Tibial nerve (tissue), 4 donors: ENCODE data around the gene CRB3.

ENCODE experiments used
- EP300 ChIP-seq, 2 donors: sonication (generic); formaldehyde crosslinking; IDR thresholded peaks; one replicate each; pipeline ENCODE4 v1.6.1; 2017; ENCODE audit warnings: antibody characterized with exemption in 2 of 2, mild to moderate bottlenecking in 1 of 2
- POLR2A ChIP-seq, 2 donors: fragments of 450-650 bp; IDR thresholded peaks; one replicate each; pipeline ENCODE4 v1.6.1; 2017; ENCODE audit warnings: antibody characterized with exemption in 2 of 2, mild to moderate bottlenecking in 2 of 2, moderate library complexity in 2 of 2
- TF ChIP-seq, protein P1 (sequence below), 5 experiments: fragments of 200-600 bp in 3 of 5; fragments of 450-650 bp in 2 of 5; sonication (generic) in 3 of 5; IDR thresholded peaks; one replicate each; pipeline ENCODE4 v1.5.1; 2016 to 2019; ENCODE audit warnings: antibody characterized with exemption in 5 of 5, mild to moderate bottlenecking in 3 of 5, moderate library complexity in 2 of 5

DNA sequence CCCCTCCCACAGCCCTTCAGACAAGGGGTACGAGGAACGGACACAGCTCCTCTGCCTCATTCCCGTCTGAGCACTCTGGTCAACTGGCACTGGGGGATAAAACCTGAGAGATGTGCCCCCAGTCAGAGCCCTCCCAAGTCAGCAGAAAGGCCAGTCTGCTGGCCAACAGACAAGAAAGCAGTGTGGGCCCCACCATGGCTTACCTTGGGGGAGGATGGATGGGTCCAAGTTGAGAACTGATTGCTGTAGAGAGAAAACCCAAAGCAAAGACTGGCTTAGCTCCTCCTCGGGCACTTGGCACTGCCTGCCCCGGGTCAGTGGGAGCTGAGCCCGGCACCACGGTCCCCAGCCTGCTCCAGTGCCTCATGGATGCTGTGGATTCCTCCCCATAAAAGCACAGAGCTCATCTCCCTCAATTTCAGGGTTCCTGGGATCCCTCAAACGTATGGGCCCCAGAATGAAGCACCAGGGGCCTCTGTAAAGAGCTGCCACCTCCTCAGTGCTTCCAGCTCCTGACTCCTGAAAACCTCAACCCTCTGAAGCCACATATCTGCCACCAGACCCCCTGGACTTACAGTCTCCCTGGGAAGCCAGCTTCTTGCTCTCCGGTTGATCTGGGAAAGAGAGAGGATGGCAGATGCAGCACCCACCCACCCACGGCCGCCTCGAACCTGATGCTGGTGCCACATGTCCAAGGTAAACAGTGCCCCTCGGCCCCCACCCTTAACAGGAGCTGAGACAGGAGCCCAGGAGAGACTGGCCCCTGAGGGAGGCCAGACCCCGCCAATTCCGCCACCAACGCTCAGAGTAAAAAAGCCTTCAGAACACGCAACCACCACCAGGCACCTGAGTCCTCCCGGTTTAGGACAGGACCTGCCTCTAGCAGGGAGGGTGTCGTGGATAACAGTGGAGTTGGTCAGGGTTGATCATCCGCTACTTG is 42.7 kb upstream of the CRB3 start:
- TF ChIP-seq EP300 (IDR thresholded peaks at IDR 0.05) = no peak
- TF ChIP-seq, protein P1, sequence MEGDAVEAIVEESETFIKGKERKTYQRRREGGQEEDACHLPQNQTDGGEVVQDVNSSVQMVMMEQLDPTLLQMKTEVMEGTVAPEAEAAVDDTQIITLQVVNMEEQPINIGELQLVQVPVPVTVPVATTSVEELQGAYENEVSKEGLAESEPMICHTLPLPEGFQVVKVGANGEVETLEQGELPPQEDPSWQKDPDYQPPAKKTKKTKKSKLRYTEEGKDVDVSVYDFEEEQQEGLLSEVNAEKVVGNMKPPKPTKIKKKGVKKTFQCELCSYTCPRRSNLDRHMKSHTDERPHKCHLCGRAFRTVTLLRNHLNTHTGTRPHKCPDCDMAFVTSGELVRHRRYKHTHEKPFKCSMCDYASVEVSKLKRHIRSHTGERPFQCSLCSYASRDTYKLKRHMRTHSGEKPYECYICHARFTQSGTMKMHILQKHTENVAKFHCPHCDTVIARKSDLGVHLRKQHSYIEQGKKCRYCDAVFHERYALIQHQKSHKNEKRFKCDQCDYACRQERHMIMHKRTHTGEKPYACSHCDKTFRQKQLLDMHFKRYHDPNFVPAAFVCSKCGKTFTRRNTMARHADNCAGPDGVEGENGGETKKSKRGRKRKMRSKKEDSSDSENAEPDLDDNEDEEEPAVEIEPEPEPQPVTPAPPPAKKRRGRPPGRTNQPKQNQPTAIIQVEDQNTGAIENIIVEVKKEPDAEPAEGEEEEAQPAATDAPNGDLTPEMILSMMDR (IDR thresholded peaks at IDR 0.05) = no peak
- no peak for TF ChIP-seq POLR2A (IDR thresholded peaks at IDR 0.05)
